ENCODE measurements around the gene DEFB110. TPM values are rescaled to one million over a fixed set of nuclear protein-coding genes. Genes with fewer than 3 reads are reported as not detected.

The DEFB110 gene
- total and polyA plus RNA-seq, 2 donors (not counting 1 experiment from before 2014, with no cell fraction given), result not detected

GRCh38 chr6:50056242-50056641 lies 34.4 kb upstream of the DEFB110 start:
- Histone ChIP-seq H3K27me3 (ENCODE audit: control insufficient read depth, insufficient read depth, low read length) (no peaks in the 10 kb centered on the region), H3K9me3 (ENCODE audit: control insufficient read depth, insufficient read depth, low read depth, low read length) (no peaks in the 10 kb centered on the region), H2AFZ (ENCODE audit: low read length) (no peak overlapping the region), H3K4me3 (replicated peaks in 1 of 4; ENCODE audit: control extremely low read depth in 1 of 4, insufficient read depth in 1 of 4, low read depth in 3 of 4, low read length in 4 of 4) (no peak overlapping the region), H3K4me2 (ENCODE audit: extremely low read depth, insufficient read depth, low read length) (no peak overlapping the region), H3K36me3 (ENCODE audit: control insufficient read depth, insufficient read depth, low read length) (no peaks in the 10 kb centered on the region), H3K4me1 (ENCODE audit: control insufficient read depth, extremely low read depth, insufficient read depth, low read length) (no peaks in the 10 kb centered on the region), H3K9ac (ENCODE audit: insufficient read depth, low read length) (no peak overlapping the region), H3K27ac (ENCODE audit: insufficient read depth, low read length) (no peak overlapping the region), H3K79me2 (ENCODE audit: control insufficient read depth, insufficient read depth, low read length) (no peaks in the 10 kb centered on the region), H4K20me1 (ENCODE audit: control insufficient read depth, extremely low read depth, insufficient read depth, low read length) (no peaks in the 10 kb centered on the region)
- no peak for TF ChIP-seq CTCF (conservative IDR thresholded peaks at IDR 0.05 in 1 of 2, IDR thresholded peaks at IDR 0.05 in 1 of 2; ENCODE audit: low read depth in 1 of 2, low read length in 2 of 2)
- TF ChIP-seq EZH2 (IDR thresholded peaks at IDR 0.05; ENCODE audit: low read length, missing control alignments), result no peak
- DNase-seq (ENCODE audit: low read depth in 2 of 2), result no peak

- Histone ChIP-seq H3K36me3 (ENCODE audit: control insufficient read depth, insufficient read depth, low read length) (no peaks in the 10 kb centered on the region), H3K27ac (ENCODE audit: insufficient read depth, low read length) (no peak within 1 kb of the TSS), H3K9ac (ENCODE audit: insufficient read depth, low read length) (no peak within 1 kb of the TSS), H3K4me2 (ENCODE audit: extremely low read depth, insufficient read depth, low read length) (no peak within 1 kb of the TSS), H3K4me1 (ENCODE audit: control insufficient read depth, extremely low read depth, insufficient read depth, low read length) (no peaks in the 10 kb centered on the region), H2AFZ (ENCODE audit: low read length) (no peak within 1 kb of the TSS), H3K4me3 (replicated peaks in 1 of 4; ENCODE audit: control extremely low read depth in 1 of 4, insufficient read depth in 1 of 4, low read depth in 3 of 4, low read length in 4 of 4) (no peak within 1 kb of the TSS), H3K79me2 (ENCODE audit: control insufficient read depth, insufficient read depth, low read length) (no peaks in the 10 kb centered on the region), H3K9me3 (ENCODE audit: control insufficient read depth, insufficient read depth, low read depth, low read length) (no peaks in the 10 kb centered on the region), H4K20me1 (ENCODE audit: control insufficient read depth, extremely low read depth, insufficient read depth, low read length) (no peaks in the 10 kb centered on the region), H3K27me3 (ENCODE audit: control insufficient read depth, insufficient read depth, low read length) (no peaks in the 10 kb centered on the region)
- no peak for TF ChIP-seq CTCF (conservative IDR thresholded peaks at IDR 0.05 in 1 of 2, IDR thresholded peaks at IDR 0.05 in 1 of 2; ENCODE audit: low read depth in 1 of 2, low read length in 2 of 2)
- no peak for TF ChIP-seq EZH2 (IDR thresholded peaks at IDR 0.05; ENCODE audit: low read length, missing control alignments)
- DNase-seq (ENCODE audit: low read depth in 2 of 2), result no peak
Observed at GRCh38 chr6:50049829-50050228, 28.0 kb upstream of the DEFB110 start, which contains the start of gene DEFB112. Gene DEFB112, minus strand, starts transcription at chr6:50049929. Its CDS starts 60 bp downstream, at chr6:50049869.

- Histone ChIP-seq H3K27me3 (ENCODE audit: control insufficient read depth, insufficient read depth, low read length) (no peaks in the 10 kb centered on the region), H4K20me1 (ENCODE audit: control insufficient read depth, extremely low read depth, insufficient read depth, low read length) (no peaks in the 10 kb centered on the region), H3K4me2 (ENCODE audit: extremely low read depth, insufficient read depth, low read length) (no peak overlapping the region), H3K4me3 (replicated peaks in 1 of 4; ENCODE audit: control extremely low read depth in 1 of 4, insufficient read depth in 1 of 4, low read depth in 3 of 4, low read length in 4 of 4) (no peak overlapping the region), H3K79me2 (ENCODE audit: control insufficient read depth, insufficient read depth, low read length) (no peaks in the 10 kb centered on the region), H2AFZ (ENCODE audit: low read length) (no peak overlapping the region), H3K4me1 (ENCODE audit: control insufficient read depth, extremely low read depth, insufficient read depth, low read length) (no peaks in the 10 kb centered on the region), H3K36me3 (ENCODE audit: control insufficient read depth, insufficient read depth, low read length) (no peaks in the 10 kb centered on the region), H3K27ac (ENCODE audit: insufficient read depth, low read length) (no peak overlapping the region), H3K9ac (ENCODE audit: insufficient read depth, low read length) (no peak overlapping the region), H3K9me3 (ENCODE audit: control insufficient read depth, insufficient read depth, low read depth, low read length) (no peaks in the 10 kb centered on the region)
- no peak for DNase-seq (ENCODE audit: low read depth in 2 of 2)
- TF ChIP-seq CTCF (conservative IDR thresholded peaks at IDR 0.05 in 1 of 2, IDR thresholded peaks at IDR 0.05 in 1 of 2; ENCODE audit: low read depth in 1 of 2, low read length in 2 of 2) (no peak), EZH2 (IDR thresholded peaks at IDR 0.05; ENCODE audit: low read length, missing control alignments) (no peak)
Observed at GRCh38 chr6:50047026-50047425, 25.2 kb upstream of the DEFB110 start.
